ENCODE measurements around the gene ANKRD33B.

ANKRD33B gene

GRCh38 chr5:10595293-10595671 is 31.4 kb downstream of the ANKRD33B start:
- DNase-seq (ENCODE audit: low spot score): no peak

GRCh38 chr5:10595672-10596309 is 31.9 kb downstream of the ANKRD33B start:
- no peak for DNase-seq (ENCODE audit: low spot score)
- in situ Hi-C loops (cut with MboI; ENCODE audit: low sequenced_read_pairs, unreplicated experiment): no loop called here
- no peak for TF ChIP-seq CTCF (IDR thresholded peaks at IDR 0.05; ENCODE audit: borderline replicate concordance, control extremely low read depth, extremely low read depth, insufficient read depth, missing control alignments)

More at GRCh38 chr5:10595293-10595671, 31.4 kb downstream of the ANKRD33B start:
- in situ Hi-C loops (cut with MboI; ENCODE audit: low sequenced_read_pairs, unreplicated experiment): no loop called here
- no peak for TF ChIP-seq CTCF (IDR thresholded peaks at IDR 0.05; ENCODE audit: borderline replicate concordance, control extremely low read depth, extremely low read depth, insufficient read depth, missing control alignments)

GRCh38 chr5:10596310-10596703 is 32.4 kb downstream of the ANKRD33B start:
- no peak for DNase-seq (ENCODE audit: low spot score)
- in situ Hi-C loops (cut with MboI; ENCODE audit: low sequenced_read_pairs, unreplicated experiment): no loop called here
- TF ChIP-seq CTCF (IDR thresholded peaks at IDR 0.05; ENCODE audit: borderline replicate concordance, control extremely low read depth, extremely low read depth, insufficient read depth, missing control alignments): no peak

GRCh38 chr5:10596886-10597451 is 33.1 kb downstream of the ANKRD33B start:
- DNase-seq (ENCODE audit: low spot score): no peak
- TF ChIP-seq CTCF (IDR thresholded peaks at IDR 0.05; ENCODE audit: borderline replicate concordance, control extremely low read depth, extremely low read depth, insufficient read depth, missing control alignments): no peak
- in situ Hi-C loops (cut with MboI; ENCODE audit: low sequenced_read_pairs, unreplicated experiment): no loop called here

GRCh38 chr5:10599113-10599512 is 35.2 kb downstream of the ANKRD33B start:
- DNase-seq (ENCODE audit: low spot score): no peak
- no peak for TF ChIP-seq CTCF (IDR thresholded peaks at IDR 0.05; ENCODE audit: borderline replicate concordance, control extremely low read depth, extremely low read depth, insufficient read depth, missing control alignments)
- in situ Hi-C loops (cut with MboI; ENCODE audit: low sequenced_read_pairs, unreplicated experiment): no loop called here

GRCh38 chr5:10599862-10600284 is 36.0 kb downstream of the ANKRD33B start:
- in situ Hi-C loops (cut with MboI; ENCODE audit: low sequenced_read_pairs, unreplicated experiment): no loop called here
- DNase-seq (ENCODE audit: low spot score): no peak
- no peak for TF ChIP-seq CTCF (IDR thresholded peaks at IDR 0.05; ENCODE audit: borderline replicate concordance, control extremely low read depth, extremely low read depth, insufficient read depth, missing control alignments)
